Right lobe of liver (tissue), 6 donors: ENCODE results near the gene COLEC12. TPM values are rescaled to one million over a fixed set of nuclear protein-coding genes. Genes with fewer than 3 reads are reported as not detected.

Source experiments
- ATAC-seq, 4 donors: fragments of 200-7000 bp; cut with Tn5 transposase; one replicate each; pipeline ENCODE4 v1.9.1; 2020; ENCODE audit warnings: mild to moderate bottlenecking in 4 of 4, moderate library complexity in 4 of 4
- DNase-seq, 3 donors: peaks; one replicate each; pipeline ENCODE4 v3.0.0-alpha.2; 2020
- H3K27ac ChIP-seq, 3 donors: fragments of 200-600 bp; one replicate each; pipeline ENCODE4 v1.8.0; 2022
- H3K27me3 ChIP-seq, 2 donors: fragments of 200-600 bp; one replicate each; pipeline ENCODE4 v1.8.0; 2022
- H3K36me3 ChIP-seq, 4 donors: fragments of 200-600 bp; sonication (generic) in 1 of 4; one replicate each; pipeline versions ENCODE4 v1.5.1 to v1.8.0; 2017 to 2022; ENCODE audit warnings: control low read depth in 1 of 4
- H3K4me1 ChIP-seq, 4 donors: fragments of 200-600 bp; sonication (generic) in 1 of 4; one replicate each; pipeline versions ENCODE4 v1.5.1 to v1.8.0; 2017 to 2022; ENCODE audit warnings: control low read depth in 1 of 4
- H3K4me3 ChIP-seq, 3 donors: fragments of 200-600 bp; one replicate each; pipeline ENCODE4 v1.8.0; 2022
- H3K9me3 ChIP-seq, 4 donors: fragments of 200-600 bp; sonication (generic) in 1 of 4; one replicate each; pipeline versions ENCODE4 v1.5.1 to v1.8.0; 2017 to 2022; ENCODE audit warnings: control low read depth in 1 of 4
- CTCF ChIP-seq, 4 donors: fragments of 200-600 bp in 3 of 4; fragments of 450-650 bp in 1 of 4; IDR thresholded peaks; one replicate each; pipeline versions ENCODE4 v1.5.1 to v1.8.0; 2016 to 2022; ENCODE audit warnings: antibody characterized with exemption in 4 of 4, mild to moderate bottlenecking in 2 of 4
- POLR2A ChIP-seq: fragments of 450-650 bp; IDR thresholded peaks from one replicate; pipeline ENCODE4 v1.6.1; 2017; ENCODE audit warnings: antibody characterized with exemption, mild to moderate bottlenecking
- WGBS: methylation state at CpG from one replicate; pipeline ENCODE4 v1.1.6; 2018; ENCODE audit warnings: low coverage, low lambda C conversion rate; ENCODE audit not compliant: insufficient coverage; ENCODE audit errors: missing lambda C conversion rate; 5-methylcytosine and 5-hydroxymethylcytosine counted together
- intact Hi-C, 2 donors: fragments of 100-400 bp; cut with DNase I; formaldehyde crosslinking; loops; one replicate each; pipeline versions ENCODE4 v1.11.2 to v1.14.1; 2022
- total RNA-seq, 6 experiments: library from RNA; depleted of rRNA in 2 of 6; stranded (reverse); fragments of >200 nt in 2 of 6; fragmentation: NEBNext Ultra II Directional in 3 of 6; extraction: Animal tissue kit (Norgen Biotek cat#: 25700) in 3 of 6; gene quantifications; one replicate each; pipeline versions ENCODE4 v1.1.0 to v1.2.4, GENCODE V29; 2016 to 2023
- donor health status: DM: no; HTN: yes; CAD: no.
- donor health status: DM: no; HTN: no; CAD: no.
- donor health status: DM: no; HTN: no; CAD: no.
- donor health status: DM: no; HTN: yes; CAD: no.
- donor health status: DM: no; HTN: yes; CAD: no.

The COLEC12 gene
- total RNA-seq, 6 experiments from 2014 or later, result 0.12 to 1.00 (median 0.37) TPM; not detected in 1

- H3K36me3 ChIP-seq, result no peaks in the 10 kb centered on the region
- no peaks in the 10 kb centered on the region for H3K27me3 ChIP-seq
- DNase-seq (no peak), ATAC-seq (no peak)
- H3K9me3 ChIP-seq, result no peaks in the 10 kb centered on the region
- WGBS, result 76% methylated on average over 4 of the region's 8 CpGs
- TF ChIP-seq CTCF (IDR thresholded peaks at IDR 0.05), result no peak
- TF ChIP-seq POLR2A, result no peak
- H3K4me3 ChIP-seq, result no peak overlapping the region
- peaks cover 0 to 5% (median 0%) of the 10 kb centered on the region in 4 donors for H3K4me1 ChIP-seq
- intact Hi-C loops, result no loop called here
- no peak overlapping the region for H3K27ac ChIP-seq
These were observed 226.2 kb downstream of the COLEC12 start for GRCh38 chr18:274313-274712.

GRCh38 chr18:273525-273924 is 227.0 kb downstream of the COLEC12 start:
- WGBS, result 100% methylated on average over 3 of the region's 3 CpGs
- H3K4me1 ChIP-seq, result peaks cover 0 to 9% (median 0%) of the 10 kb centered on the region in 4 donors
- H3K9me3 ChIP-seq, result no peaks in the 10 kb centered on the region
- DNase-seq (no peak), ATAC-seq (no peak)
- TF ChIP-seq POLR2A (no peak), CTCF (IDR thresholded peaks at IDR 0.05) (no peak)
- no peak overlapping the region for H3K27ac ChIP-seq
- no peak overlapping the region for H3K4me3 ChIP-seq
- H3K36me3 ChIP-seq, result no peaks in the 10 kb centered on the region
- no peaks in the 10 kb centered on the region for H3K27me3 ChIP-seq
- intact Hi-C loops, result no loop called here

- no peak for DNase-seq
- no peak for ATAC-seq
- Histone ChIP-seq H3K27ac (no peak overlapping the region), H3K4me1 (peaks cover 0 to 9% (median 0%) of the 10 kb centered on the region in 4 donors), H3K4me3 (no peak overlapping the region), H3K36me3 (no peaks in the 10 kb centered on the region), H3K27me3 (no peaks in the 10 kb centered on the region), H3K9me3 (no peaks in the 10 kb centered on the region)
- WGBS, result 94% methylated on average over 2 of the region's 2 CpGs
- TF ChIP-seq CTCF (IDR thresholded peaks at IDR 0.05), result no peak
- TF ChIP-seq POLR2A, result no peak
- intact Hi-C loops, result no loop called here
These were observed 227.9 kb downstream of the COLEC12 start for GRCh38 chr18:272650-273049.

GRCh38 chr18:269480-270095 is 230.9 kb downstream of the COLEC12 start:
- Histone ChIP-seq H3K27ac (peak overlapping the region in 2 of 3 donors; percentile 70 to 79), H3K27me3 (no peaks in the 10 kb centered on the region), H3K4me1 (peaks cover 0 to 18% (median 0%) of the 10 kb centered on the region in 4 donors), H3K4me3 (peak overlapping the region; percentile 80 to 95 (median 92)), H3K36me3 (peaks cover 0 to 7% (median 0%) of the 10 kb centered on the region in 4 donors), H3K9me3 (peaks cover 0 to 1% (median 0%) of the 10 kb centered on the region in 4 donors)
- DNase-seq (no peak), ATAC-seq (peak in 1 of 4 donors; percentile 20)
- 43% methylated on average over 6 of the region's 6 CpGs for WGBS
- intact Hi-C loops, result no loop called here
- TF ChIP-seq CTCF (IDR thresholded peaks at IDR 0.05), result no peak
- TF ChIP-seq POLR2A, result no peak
